KMS-11 (cell line): ENCODE results near the gene PTPA.

Experiments used
- H2AFZ ChIP-seq: fragments of 200-600 bp; sonication (generic); 2 replicates; pipeline ENCODE4 v1.6.1; 2016; ENCODE audit warnings: antibody characterized with exemption, mixed run types, low read depth
- H3K27ac ChIP-seq: fragments of 200-600 bp; sonication (generic); 2 replicates; pipeline ENCODE4 v1.6.1; 2016; ENCODE audit warnings: mild to moderate bottlenecking, mixed run types
- H3K27me3 ChIP-seq: fragments of 200-600 bp; sonication (generic); 2 replicates; pipeline ENCODE4 v1.6.1; 2017; ENCODE audit warnings: mild to moderate bottlenecking, low read depth, mixed run types, moderate library complexity; ENCODE audit not compliant: insufficient read depth
- H3K36me3 ChIP-seq: fragments of 200-600 bp; sonication (generic); 2 replicates; pipeline ENCODE4 v1.6.1; 2017; ENCODE audit warnings: mild to moderate bottlenecking, mixed run types; ENCODE audit not compliant: insufficient read depth
- H3K4me1 ChIP-seq: fragments of 200-600 bp; sonication (generic); 2 replicates; pipeline ENCODE4 v1.6.1; 2016; ENCODE audit warnings: mild to moderate bottlenecking, low read depth, mixed run types; ENCODE audit not compliant: poor library complexity, severe bottlenecking
- H3K4me2 ChIP-seq: fragments of 200-600 bp; sonication (generic); 2 replicates; pipeline ENCODE4 v1.7.0; 2016; ENCODE audit warnings: mild to moderate bottlenecking, mixed run types
- H3K4me3 ChIP-seq: fragments of 200-600 bp; sonication (generic); IDR thresholded peaks from 2 replicates; pipeline ENCODE4 v1.6.1; 2017; ENCODE audit warnings: low read depth, low read length, mixed read lengths; ENCODE audit not compliant: insufficient read depth
- H3K79me2 ChIP-seq: fragments of 200-600 bp; sonication (generic); 2 replicates; pipeline ENCODE4 v1.6.1; 2016; ENCODE audit warnings: low read depth, mixed run types; ENCODE audit not compliant: insufficient read depth
- H3K9ac ChIP-seq: fragments of 200-600 bp; sonication (generic); 2 replicates; pipeline ENCODE4 v1.6.1; 2016; ENCODE audit warnings: mild to moderate bottlenecking, mixed run types
- H4K20me1 ChIP-seq: fragments of 200-600 bp; sonication (generic); 2 replicates; pipeline ENCODE4 v1.6.1; 2016; ENCODE audit warnings: mild to moderate bottlenecking, mixed run types; ENCODE audit not compliant: insufficient read depth
- TF ChIP-seq, protein P1 (sequence below): fragments of 200-600 bp; sonication (generic); conservative IDR thresholded peaks from 2 replicates; pipeline ENCODE4 v1.6.1; 2017; ENCODE audit warnings: low read depth, mild to moderate bottlenecking, antibody characterized with exemption, low read length, moderate library complexity, mixed read lengths

The PTPA gene

GRCh38 chr9:129095908-129096307 lies 15.3 kb upstream of the PTPA start:
- Histone ChIP-seq H3K27ac (no peak overlapping the region), H3K4me1 (no peaks in the 10 kb centered on the region), H3K4me3 (no peak overlapping the region), H4K20me1 (no peaks in the 10 kb centered on the region), H3K4me2 (no peak overlapping the region), H3K27me3 (no peaks in the 10 kb centered on the region), H2AFZ (no peak overlapping the region), H3K36me3 (no peaks in the 10 kb centered on the region), H3K79me2 (no peaks in the 10 kb centered on the region), H3K9ac (no peak overlapping the region)
- TF ChIP-seq, protein P1, sequence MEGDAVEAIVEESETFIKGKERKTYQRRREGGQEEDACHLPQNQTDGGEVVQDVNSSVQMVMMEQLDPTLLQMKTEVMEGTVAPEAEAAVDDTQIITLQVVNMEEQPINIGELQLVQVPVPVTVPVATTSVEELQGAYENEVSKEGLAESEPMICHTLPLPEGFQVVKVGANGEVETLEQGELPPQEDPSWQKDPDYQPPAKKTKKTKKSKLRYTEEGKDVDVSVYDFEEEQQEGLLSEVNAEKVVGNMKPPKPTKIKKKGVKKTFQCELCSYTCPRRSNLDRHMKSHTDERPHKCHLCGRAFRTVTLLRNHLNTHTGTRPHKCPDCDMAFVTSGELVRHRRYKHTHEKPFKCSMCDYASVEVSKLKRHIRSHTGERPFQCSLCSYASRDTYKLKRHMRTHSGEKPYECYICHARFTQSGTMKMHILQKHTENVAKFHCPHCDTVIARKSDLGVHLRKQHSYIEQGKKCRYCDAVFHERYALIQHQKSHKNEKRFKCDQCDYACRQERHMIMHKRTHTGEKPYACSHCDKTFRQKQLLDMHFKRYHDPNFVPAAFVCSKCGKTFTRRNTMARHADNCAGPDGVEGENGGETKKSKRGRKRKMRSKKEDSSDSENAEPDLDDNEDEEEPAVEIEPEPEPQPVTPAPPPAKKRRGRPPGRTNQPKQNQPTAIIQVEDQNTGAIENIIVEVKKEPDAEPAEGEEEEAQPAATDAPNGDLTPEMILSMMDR, result no peak

DNA sequence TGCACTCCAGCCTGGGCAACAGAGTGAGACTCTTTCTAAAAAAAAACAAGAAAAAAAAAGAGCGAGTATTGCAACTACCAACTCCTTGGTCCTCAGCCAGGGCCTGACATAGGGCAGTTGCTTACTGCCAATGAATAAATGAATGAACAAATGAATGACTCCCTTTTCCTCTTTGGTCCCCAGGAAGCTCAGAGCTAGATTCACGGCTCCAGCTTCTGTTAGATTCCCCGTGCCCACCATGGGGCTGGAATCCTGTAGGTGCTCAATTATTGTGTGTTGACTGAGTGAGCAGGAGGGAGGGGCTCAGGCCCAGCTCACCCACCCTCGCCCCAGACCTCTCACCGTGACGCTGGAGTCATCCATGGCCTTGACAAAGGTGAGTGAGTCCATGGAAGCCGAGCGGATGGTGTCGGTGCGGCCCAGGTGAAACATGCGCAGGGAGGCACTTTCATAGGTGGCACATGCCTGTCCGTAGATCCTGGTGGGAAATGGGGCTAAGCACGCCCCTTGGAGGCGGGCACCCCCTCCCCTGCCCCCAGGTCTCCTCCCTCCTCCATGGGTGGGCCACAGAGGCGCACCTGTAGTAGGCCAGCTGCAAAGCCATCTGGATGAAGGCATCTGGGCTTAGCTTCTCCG lies 13.4 kb upstream of the PTPA start:
- Histone ChIP-seq H3K27me3 (no peaks in the 10 kb centered on the region), H3K4me1 (no peaks in the 10 kb centered on the region), H4K20me1 (no peaks in the 10 kb centered on the region), H3K4me2 (no peak overlapping the region), H3K79me2 (no peaks in the 10 kb centered on the region), H2AFZ (no peak overlapping the region), H3K36me3 (no peaks in the 10 kb centered on the region), H3K4me3 (no peak overlapping the region), H3K9ac (no peak overlapping the region), H3K27ac (no peak overlapping the region)
- TF ChIP-seq, protein P1, result no peak

DNA sequence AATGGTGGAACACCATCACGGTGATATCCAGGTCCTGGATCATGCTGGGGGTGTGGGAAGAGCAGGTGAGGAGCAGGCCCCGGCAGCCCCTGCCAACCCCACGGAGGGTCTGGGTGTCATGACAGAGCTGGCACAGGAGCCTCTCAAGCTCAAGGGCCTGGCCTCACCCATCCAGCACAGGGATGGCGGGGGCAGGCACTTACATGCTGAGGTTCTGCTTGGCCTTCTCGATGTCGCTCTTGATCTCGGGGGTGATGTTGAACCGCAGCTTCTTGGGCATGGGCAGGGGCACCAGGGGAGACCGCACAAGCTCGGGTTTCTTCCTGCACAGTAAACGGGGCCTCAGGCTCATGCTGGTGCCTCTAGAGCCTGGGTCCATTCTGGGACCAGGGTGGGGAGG lies 12.9 kb upstream of the PTPA start:
- H3K36me3 ChIP-seq, result no peaks in the 10 kb centered on the region
- H3K4me3 ChIP-seq, result no peak overlapping the region
- H3K27me3 ChIP-seq, result no peaks in the 10 kb centered on the region
- H3K4me2 ChIP-seq, result no peak overlapping the region
- H3K4me1 ChIP-seq, result no peaks in the 10 kb centered on the region
- TF ChIP-seq, protein P1, result no peak
- H3K79me2 ChIP-seq, result no peaks in the 10 kb centered on the region
- H4K20me1 ChIP-seq, result no peaks in the 10 kb centered on the region
- H3K9ac ChIP-seq, result no peak overlapping the region
- H3K27ac ChIP-seq, result no peak overlapping the region
- no peak overlapping the region for H2AFZ ChIP-seq

- Histone ChIP-seq H3K79me2 (no peaks in the 10 kb centered on the region), H4K20me1 (no peaks in the 10 kb centered on the region), H3K9ac (no peak overlapping the region), H3K4me2 (no peak overlapping the region), H3K27me3 (no peaks in the 10 kb centered on the region), H3K4me1 (no peaks in the 10 kb centered on the region), H3K27ac (no peak overlapping the region), H3K4me3 (no peak overlapping the region), H2AFZ (no peak overlapping the region), H3K36me3 (no peaks in the 10 kb centered on the region)
- TF ChIP-seq, protein P1, result no peak
Observed at GRCh38 chr9:129100383-129101169, 10.6 kb upstream of the PTPA start.
